SHP77 (cell line): ENCODE data around the gene DNAJB11.
"Not testable (repeated sequence)": the region's sequence is repeated elsewhere in the genome, so short reads cannot be mapped to it uniquely, and the experiment has no call there.

Source experiments
- DNase-seq, 2 experiments: peaks; one replicate each; lab custom pipeline; 2025; lab: John Stamatoyannopoulos, UW

The DNAJB11 gene

GRCh38 chr3:186570096-186570940 lies at the start of gene DNAJB11:
Gene DNAJB11 (plus strand): TSS chr3:186570720. CDS start chr3:186570898, 178 bp downstream.
- peak; percentile 98 to 99 for DNase-seq

DNA sequence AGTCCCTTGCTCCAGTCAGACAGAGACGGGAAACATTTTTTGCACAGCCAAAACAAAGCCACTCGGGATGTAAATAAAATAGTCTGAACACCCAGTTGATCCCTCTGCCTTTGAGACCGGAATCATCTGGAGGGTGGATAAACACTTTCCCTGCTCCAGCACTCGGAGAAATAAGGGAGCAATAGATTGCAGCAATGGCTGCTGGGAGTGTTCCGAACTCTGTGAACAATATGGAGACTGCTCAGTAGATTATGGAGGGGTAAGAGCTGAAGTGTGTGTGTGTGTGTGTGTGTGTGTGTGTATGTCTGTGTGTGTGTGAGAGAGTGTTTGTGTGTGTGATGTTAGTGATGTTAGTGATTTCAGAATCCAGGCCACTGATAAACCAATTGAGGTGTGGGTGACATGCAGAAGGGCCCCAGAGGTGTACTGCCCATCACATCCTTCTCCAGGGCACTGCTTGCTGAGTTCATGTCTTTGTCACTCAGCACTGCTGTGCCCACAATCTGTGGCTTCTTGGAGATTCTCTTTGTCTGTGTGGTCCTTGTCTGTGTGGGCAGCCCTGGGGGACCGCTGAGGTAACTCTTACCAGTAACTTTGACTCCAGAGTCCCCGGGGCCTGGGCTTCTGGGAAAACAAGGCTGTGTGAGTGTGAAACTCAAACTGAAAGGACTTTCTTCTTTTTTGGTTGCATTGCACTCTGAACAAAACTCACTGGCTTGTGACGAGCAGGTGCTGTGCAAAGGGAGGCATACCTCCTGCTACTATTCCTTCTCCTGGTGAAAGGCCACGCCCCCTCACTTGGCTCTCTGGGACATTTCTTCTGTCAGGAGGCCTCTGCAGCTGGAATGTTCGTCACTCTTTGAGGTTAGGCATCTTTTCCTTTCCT lies 49.3 kb upstream of the DNAJB11 start:
- no peak for DNase-seq

GRCh38 chr3:186523022-186523421 lies 47.5 kb upstream of the DNAJB11 start:
- DNase-seq: no peak

GRCh38 chr3:186523434-186523833 lies 47.1 kb upstream of the DNAJB11 start:
- DNase-seq: no peak

DNA sequence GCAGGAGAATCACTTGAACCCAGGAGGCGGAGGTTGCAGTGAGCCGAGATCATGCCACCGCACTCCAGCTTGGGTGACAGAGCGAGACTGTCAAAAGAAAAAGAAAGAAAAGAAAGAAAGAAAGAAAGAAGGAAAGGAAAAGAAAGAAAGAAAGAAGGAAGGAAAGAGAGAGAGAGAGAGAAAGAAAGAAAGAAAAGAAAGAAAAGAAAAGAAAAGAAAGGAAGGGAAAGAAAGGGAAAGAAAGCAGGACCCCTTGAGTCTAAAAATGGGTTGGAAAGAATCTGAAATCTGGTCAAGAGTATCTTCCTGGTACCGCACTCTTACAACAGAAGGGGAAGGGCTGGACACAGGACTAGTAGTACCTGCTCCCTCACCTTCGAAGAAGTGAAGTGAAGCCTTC lies 45.9 kb upstream of the DNAJB11 start:
- no peak for DNase-seq

DNA sequence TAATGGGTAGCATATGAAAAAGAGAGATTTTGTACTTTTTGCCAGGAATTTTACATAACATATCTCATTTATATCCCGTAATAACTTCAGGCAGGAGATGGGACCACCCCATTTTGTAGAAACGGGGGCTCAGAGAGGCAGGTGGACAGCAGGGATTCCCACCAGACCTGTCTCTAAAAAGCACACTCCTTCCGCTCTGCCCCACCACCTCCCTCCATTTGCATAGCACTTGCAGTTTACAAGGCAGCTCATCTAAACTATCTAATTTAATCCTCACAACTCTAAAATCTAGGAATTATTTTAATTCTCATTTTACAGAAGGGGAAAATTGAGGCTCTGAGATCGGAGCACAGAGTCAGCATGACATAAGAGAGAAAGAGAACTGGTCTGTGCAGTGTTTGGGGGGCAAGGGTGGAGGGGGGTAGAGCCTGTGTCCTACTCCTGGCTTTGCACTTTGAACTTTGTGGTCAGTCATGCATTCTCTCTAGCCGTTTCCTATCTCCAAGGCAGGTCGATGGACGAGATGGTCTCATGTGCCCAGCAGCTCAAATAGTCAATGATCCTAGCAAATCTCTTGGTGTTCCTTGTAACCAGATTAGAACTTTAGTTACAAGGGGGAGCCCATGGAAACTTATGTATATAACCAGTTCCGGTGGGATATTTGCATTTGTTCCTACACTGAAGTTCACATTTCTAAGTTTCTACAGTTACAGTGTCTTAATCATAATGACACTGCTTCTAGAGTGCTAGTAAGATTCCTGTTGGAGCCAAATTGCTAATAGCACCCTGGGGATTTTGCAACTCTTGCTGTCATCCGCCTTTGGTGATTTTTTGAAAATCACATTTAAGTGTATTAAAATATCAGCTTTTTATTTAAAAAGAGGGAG lies 44.9 kb upstream of the DNAJB11 start:
- no peak for DNase-seq

DNA sequence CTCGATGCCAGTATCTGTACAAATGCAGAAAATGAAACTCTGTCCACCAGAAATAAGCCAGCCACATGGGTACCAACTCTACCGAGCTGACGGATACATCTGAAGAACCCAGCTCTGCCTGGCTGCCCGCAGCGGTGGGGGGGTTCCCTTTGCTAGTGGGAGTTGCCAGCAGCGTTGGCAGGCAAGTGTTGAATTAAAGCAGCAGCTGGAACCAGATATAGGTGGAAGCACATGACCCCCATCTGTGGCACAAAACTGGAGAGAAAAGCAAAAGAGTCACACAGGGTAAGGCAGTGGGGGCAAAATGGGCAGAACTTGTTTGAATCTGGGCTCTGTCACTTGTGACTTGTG lies 44.3 kb upstream of the DNAJB11 start:
- DNase-seq: no peak

- no peak for DNase-seq
Observed at GRCh38 chr3:186529201-186529999, 41.1 kb upstream of the DNAJB11 start.

GRCh38 chr3:186530415-186530814 lies 40.1 kb upstream of the DNAJB11 start:
- DNase-seq: no peak

- DNase-seq: not testable (repeated sequence)
Observed at GRCh38 chr3:186531694-186532093, 38.8 kb upstream of the DNAJB11 start.

DNA sequence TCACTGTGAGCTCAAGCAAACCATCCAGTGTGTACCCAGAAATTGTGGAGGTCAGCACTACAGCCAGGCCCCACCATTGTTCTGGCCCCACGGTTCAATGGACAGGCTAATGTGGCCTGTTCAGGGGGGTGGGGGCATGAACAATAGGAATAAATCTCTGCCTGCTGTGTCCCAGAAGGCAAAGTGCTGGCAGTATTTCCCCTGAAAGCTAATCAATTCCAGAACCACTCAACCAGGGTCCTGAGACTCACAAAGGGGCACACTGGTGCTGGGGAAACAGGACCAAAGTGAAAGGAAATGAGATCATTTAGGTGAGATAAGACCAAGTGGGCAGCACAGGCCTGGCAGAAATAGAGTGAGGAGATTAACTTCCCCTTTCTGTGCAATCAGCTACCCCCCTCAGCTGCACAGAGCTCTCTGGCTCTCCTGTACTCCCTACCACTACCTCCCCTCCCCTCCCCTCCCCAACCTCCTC lies 37.9 kb upstream of the DNAJB11 start:
- DNase-seq: no peak

DNA sequence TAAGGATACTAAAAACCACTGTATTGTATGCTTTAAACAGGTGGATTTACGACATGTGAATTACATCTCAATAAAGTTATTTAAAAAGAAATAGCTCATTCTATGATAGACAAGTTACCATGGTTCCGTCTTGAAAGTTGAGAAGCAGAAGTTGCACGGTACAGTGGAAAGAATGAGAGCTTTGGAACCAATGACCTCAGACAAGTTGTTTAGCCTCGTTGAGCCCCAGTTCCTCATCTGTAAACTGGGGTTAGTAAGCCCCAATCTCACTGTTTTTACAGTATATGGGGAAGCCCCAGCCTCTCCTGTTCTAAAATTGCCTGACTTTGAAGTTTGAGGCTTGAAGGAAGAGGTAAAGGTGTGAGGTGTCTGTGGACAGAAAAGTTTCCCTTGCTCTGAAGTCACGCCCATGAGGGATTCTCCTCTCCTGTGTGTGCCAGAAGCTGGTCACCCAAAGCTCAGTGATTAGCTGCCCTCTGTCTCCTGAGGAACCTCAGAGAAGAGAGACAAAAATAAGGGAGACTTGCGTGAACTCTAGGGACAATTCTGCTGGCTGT lies 36.3 kb upstream of the DNAJB11 start:
- DNase-seq: no peak

DNA sequence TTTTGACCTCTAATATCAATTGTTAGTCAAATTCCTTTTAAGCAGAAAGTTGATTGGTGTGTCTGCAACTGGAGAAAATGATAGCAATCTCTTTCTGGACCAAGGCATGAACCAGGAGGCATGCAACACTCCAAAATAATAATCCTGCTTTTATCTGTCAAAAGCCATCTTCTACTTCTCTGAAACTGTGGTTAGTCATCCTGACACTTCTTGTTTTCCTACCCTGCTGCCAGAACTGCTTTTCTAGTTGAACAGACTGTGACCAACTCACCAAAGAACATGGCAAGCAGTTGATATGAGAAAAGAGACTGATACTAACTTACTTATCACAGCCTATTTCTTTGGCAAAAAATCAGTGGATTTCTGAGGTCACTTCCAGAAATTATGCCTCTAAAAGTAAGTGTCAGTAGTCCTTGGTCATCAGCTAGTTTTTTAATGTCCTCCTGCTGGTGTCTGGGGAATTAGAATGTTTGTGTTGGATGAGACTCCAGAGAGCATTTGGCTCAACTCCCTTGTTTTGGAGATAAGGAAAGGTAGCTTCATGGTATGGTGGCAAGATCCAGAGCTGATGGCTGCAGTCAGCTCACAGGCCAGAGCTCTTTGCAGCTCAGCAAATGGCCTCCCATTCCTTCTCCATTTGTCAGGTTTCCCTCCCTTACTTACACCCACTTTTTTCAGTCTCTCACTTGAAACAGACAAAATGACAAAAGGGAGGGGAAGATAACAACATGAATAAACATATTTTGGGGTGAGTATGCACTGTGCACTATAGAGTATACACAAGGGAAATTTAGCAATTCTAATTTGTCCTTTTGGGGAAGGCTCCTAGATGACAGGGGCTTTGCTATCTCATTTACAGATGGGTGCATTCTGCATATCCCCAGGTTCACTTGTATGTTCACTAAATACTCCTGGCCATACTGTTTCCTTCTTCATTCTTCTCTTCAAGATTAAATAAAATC lies 33.4 kb upstream of the DNAJB11 start:
- DNase-seq: no peak

- no peak for DNase-seq
Observed at GRCh38 chr3:186538779-186539178, 31.7 kb upstream of the DNAJB11 start.

DNA sequence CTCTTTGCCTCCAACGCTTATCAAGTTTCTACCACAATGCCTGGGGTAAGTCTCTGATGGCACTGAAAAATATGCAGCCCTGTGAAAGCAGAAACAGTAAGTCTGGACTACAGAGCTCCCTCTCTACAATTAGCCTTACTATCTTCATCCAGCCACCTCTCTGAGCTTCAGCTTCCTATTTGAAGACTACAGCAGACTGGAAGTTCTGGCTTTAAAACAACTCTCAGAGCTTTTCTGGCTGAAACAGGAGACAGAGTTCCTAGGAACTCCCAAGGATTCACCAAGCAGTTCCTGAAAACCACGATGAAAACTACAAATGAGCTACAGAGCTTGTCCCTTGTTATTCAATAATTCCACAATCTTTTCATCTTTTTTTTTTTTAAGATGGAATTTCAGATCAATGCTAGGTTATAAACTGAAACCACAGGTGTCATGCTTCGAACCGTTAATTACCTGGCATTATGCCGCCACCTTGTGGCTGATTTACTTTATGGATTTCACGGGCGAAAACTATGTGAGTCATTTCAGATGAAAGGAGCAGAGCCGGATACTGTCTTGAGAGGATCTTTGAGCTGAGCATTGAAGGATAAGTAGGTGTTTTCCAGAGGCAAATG lies 30.2 kb upstream of the DNAJB11 start:
- DNase-seq: peak; percentile 43 to 54

DNA sequence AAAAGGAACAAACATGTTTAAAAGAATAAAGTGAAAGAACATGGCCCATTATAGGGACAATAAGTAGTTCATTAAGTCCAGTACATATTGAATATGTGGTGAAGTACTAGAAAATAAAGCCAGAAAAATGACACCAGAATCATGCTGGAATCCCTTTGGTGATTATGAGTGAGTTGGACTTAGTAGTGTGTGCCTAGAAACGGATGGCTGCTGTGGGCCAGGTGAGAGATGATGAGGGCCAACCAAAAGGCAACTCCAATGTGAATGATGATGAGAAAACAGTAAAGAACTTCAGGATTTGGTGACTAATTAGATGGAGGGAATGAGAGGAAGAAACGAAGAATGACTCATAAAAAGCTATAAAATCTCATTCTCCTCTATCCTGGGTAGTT lies 29.7 kb upstream of the DNAJB11 start:
- DNase-seq: no peak

DNA sequence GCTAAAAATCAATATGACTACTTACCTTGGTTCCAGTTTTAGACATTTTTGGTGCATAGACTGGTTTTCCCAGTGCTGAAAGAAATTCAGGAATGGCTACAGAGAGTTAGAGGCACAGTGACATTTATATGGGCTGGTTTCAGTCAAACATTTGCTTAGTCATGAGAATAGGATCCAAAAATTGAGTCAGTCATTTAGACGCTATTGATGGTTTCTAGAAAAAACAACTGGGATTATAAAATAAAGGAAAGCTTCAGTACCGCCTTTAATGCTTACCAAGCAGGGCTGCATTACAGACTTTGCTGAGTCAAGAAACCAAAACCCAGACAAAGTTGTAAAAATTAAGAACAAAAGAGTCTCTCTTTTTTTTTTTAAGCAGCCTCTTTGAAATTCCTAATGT lies 26.2 kb upstream of the DNAJB11 start, which contains the start of gene CRYGS:
TSS of gene CRYGS (minus strand) at position 100 of the 400 bp plus-strand sequence. CDS start at position 46, 54 bp downstream.
- no peak for DNase-seq

DNA sequence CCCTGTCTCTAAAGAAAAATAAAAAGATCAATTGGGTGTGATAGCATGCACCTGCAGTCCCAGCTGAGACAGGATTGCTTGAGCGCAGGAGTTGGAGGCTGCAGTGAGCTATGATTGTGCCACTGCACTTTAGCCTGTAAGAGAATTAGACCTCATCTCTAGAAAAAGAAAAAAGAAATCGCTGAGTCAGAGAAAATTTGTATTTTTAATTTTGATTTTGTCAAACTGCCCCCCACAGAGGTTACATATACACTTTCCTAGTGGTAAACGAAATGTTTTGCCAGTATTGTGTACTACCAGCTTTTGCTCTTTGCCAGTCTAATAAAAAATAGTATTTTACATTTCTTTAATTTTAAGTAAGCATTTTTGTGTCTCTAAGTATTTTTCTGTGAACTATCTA lies 21.0 kb upstream of the DNAJB11 start:
- no peak for DNase-seq

GRCh38 chr3:186551387-186551786 lies 19.1 kb upstream of the DNAJB11 start:
- no peak for DNase-seq
